HG03196 (cell line): Measurements from ENCODE around the gene PYCR2.
"Not testable (repeated sequence)": the region's sequence is repeated elsewhere in the genome, so short reads cannot be mapped to it uniquely, and the experiment has no call there.

Experiments used
- ATAC-seq: cut with Tn5 transposase; IDR thresholded peaks from one replicate; pipeline ENCODE4 v1.9.1; 2021; ENCODE audit not compliant: unreplicated experiment

PYCR2 gene

GRCh38 chr1:225943582-225943981 is 19.5 kb upstream of the PYCR2 start:
- no peak for ATAC-seq

- peak; percentile 77 for ATAC-seq
Measured at GRCh38 chr1:225942574-225942973, 18.5 kb upstream of the PYCR2 start.

- ATAC-seq: no peak
Measured at GRCh38 chr1:225941942-225942222, 17.8 kb upstream of the PYCR2 start.

- ATAC-seq: no peak
Measured at GRCh38 chr1:225941187-225941941, 17.3 kb upstream of the PYCR2 start, which contains the start of gene LEFTY2. TSS of gene LEFTY2 (minus strand) at chr1:225941220. CDS start at chr1:225941140, 80 bp downstream.

- ATAC-seq: no peak
Measured at GRCh38 chr1:225940385-225941151, 16.5 kb upstream of the PYCR2 start.

GRCh38 chr1:225939939-225940310 is 15.9 kb upstream of the PYCR2 start:
- not testable (repeated sequence) for ATAC-seq

GRCh38 chr1:225939097-225939938 is 15.3 kb upstream of the PYCR2 start:
- not testable (repeated sequence) for ATAC-seq

GRCh38 chr1:225937048-225937968 is 13.3 kb upstream of the PYCR2 start:
- ATAC-seq: no peak

GRCh38 chr1:225936523-225936922 is 12.5 kb upstream of the PYCR2 start:
- ATAC-seq: no peak

GRCh38 chr1:225936086-225936485 is 12.0 kb upstream of the PYCR2 start:
- not testable (repeated sequence) for ATAC-seq

- ATAC-seq: no peak
Measured at GRCh38 chr1:225934711-225935110, 10.7 kb upstream of the PYCR2 start.

- ATAC-seq: no peak
Measured at GRCh38 chr1:225933072-225933471, 9.0 kb upstream of the PYCR2 start.

- ATAC-seq: no peak
Measured at GRCh38 chr1:225931270-225932136, 7.5 kb upstream of the PYCR2 start.

- ATAC-seq: no peak
Measured at GRCh38 chr1:225930566-225930965, 6.5 kb upstream of the PYCR2 start.

- not testable (repeated sequence) for ATAC-seq
Measured at GRCh38 chr1:225929462-225929861, 5.4 kb upstream of the PYCR2 start.

- no peak for ATAC-seq
Measured at GRCh38 chr1:225928186-225929175, 4.4 kb upstream of the PYCR2 start.

GRCh38 chr1:225926551-225927113 is 2.6 kb upstream of the PYCR2 start:
- ATAC-seq: no peak

- ATAC-seq: no peak
Measured at GRCh38 chr1:225923381-225923691, 714 bp downstream of the PYCR2 start.
